Endothelial cell of hepatic sinusoid (primary cell): ENCODE data around the gene SKP1.

ENCODE experiments used
- in situ Hi-C: cut with HindIII; loops from 2 replicates; pipeline ENCODE4 v1.10.0; 2017; ENCODE audit warnings: low sequenced_read_pairs

The SKP1 gene

GRCh38 chr5:134178096-134178419 is 1.3 kb upstream of the SKP1 start:
- in situ Hi-C loops: no loop called here

GRCh38 chr5:134177369-134178095 is 782 bp upstream of the SKP1 start:
- in situ Hi-C loops: no loop called here

GRCh38 chr5:134175921-134176510 is 734 bp downstream of the SKP1 start:
- in situ Hi-C loops: no loop called here

GRCh38 chr5:134174841-134175839 is 1.6 kb downstream of the SKP1 start:
- in situ Hi-C loops: loop anchor here (5.0 to 25.0 kb wide), 3 partner anchors 47 to 1037 kb away; no protein-coding TSS in a partner anchor

- in situ Hi-C loops: loop anchor here (5.0 to 25.0 kb wide), 3 partner anchors 50 to 1040 kb away; no protein-coding TSS in a partner anchor
These were observed 4.8 kb downstream of the SKP1 start for GRCh38 chr5:134171972-134172371.

GRCh38 chr5:134162592-134162991 is 14.2 kb downstream of the SKP1 start:
- in situ Hi-C loops: loop anchor here (25.0 kb wide), 1 partner anchor 1050 kb away; no protein-coding TSS in a partner anchor

GRCh38 chr5:134161513-134162395 is 15.0 kb downstream of the SKP1 start:
- in situ Hi-C loops: loop anchor here (25.0 kb wide), 1 partner anchor 1051 kb away; no protein-coding TSS in a partner anchor

- in situ Hi-C loops: loop anchor here (10.0 to 25.0 kb wide), 2 partner anchors 61 to 1059 kb away; no protein-coding TSS in a partner anchor
These were observed 23.1 kb downstream of the SKP1 start for GRCh38 chr5:134153657-134154056.

GRCh38 chr5:134153241-134153640 is 23.5 kb downstream of the SKP1 start:
- in situ Hi-C loops: loop anchor here (10.0 to 25.0 kb wide), 2 partner anchors 62 to 1059 kb away; no protein-coding TSS in a partner anchor

GRCh38 chr5:134152173-134152832 is 24.4 kb downstream of the SKP1 start:
- in situ Hi-C loops: loop anchor here (10.0 to 25.0 kb wide), 2 partner anchors 62 to 1060 kb away; no protein-coding TSS in a partner anchor

GRCh38 chr5:134151723-134152122 is 25.0 kb downstream of the SKP1 start:
- in situ Hi-C loops: loop anchor here (10.0 to 25.0 kb wide), 2 partner anchors 63 to 1061 kb away; no protein-coding TSS in a partner anchor

GRCh38 chr5:134149571-134150303 is 27.0 kb downstream of the SKP1 start:
- in situ Hi-C loops: loop anchor here (5.0 to 25.0 kb wide), 3 partner anchors 65 to 1063 kb away; no protein-coding TSS in a partner anchor

- in situ Hi-C loops: loop anchor here (5.0 kb wide), 1 partner anchor 97 kb away; no protein-coding TSS in a partner anchor
These were observed 27.7 kb downstream of the SKP1 start for GRCh38 chr5:134148986-134149539.

- in situ Hi-C loops: loop anchor here (5.0 kb wide), 1 partner anchor 96 kb away; no protein-coding TSS in a partner anchor
These were observed 28.4 kb downstream of the SKP1 start for GRCh38 chr5:134148316-134148715.

GRCh38 chr5:134146651-134147518 is 29.9 kb downstream of the SKP1 start:
- in situ Hi-C loops: loop anchor here (5.0 kb wide), 1 partner anchor 95 kb away; no protein-coding TSS in a partner anchor

GRCh38 chr5:134145779-134146581 is 30.8 kb downstream of the SKP1 start:
- in situ Hi-C loops: loop anchor here (5.0 kb wide), 1 partner anchor 94 kb away; no protein-coding TSS in a partner anchor
